GM19455 (cell line): ENCODE measurements around the gene BABAM2.
"Not testable (repeated sequence)": the region's sequence is repeated elsewhere in the genome, so short reads cannot be mapped to it uniquely, and the experiment has no call there.

Source experiments
- ATAC-seq: cut with Tn5 transposase; IDR thresholded peaks from one replicate; pipeline ENCODE4 v1.9.1; 2021; ENCODE audit not compliant: unreplicated experiment

The BABAM2 gene

DNA sequence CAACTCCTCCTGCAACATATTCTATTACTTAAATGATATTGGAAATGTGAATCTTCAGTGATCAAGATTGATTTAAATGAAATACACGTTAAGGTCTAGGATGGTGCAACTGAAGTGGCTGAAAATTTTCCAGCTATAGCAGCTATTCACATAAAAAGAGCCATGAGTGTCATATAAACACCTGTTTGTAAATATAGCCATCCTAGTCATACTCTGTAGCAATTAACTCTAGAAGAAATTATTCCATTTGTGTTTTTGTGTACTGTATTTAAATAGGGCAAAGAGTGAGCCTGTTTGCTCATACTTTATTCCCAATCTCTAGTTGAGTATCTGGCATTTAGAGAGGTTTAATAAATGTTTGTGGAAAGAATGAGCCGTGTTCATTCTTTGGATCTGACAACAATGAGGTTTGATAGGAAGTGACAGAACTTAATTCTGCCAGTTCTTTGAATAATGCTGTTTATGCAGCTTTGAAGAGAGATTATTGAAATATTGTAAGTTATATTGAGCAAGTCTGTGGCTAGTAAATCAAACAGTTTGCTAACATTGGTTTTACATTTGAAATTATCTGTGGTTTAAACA is 49.7 kb downstream of the BABAM2 start:
- no peak for ATAC-seq

DNA sequence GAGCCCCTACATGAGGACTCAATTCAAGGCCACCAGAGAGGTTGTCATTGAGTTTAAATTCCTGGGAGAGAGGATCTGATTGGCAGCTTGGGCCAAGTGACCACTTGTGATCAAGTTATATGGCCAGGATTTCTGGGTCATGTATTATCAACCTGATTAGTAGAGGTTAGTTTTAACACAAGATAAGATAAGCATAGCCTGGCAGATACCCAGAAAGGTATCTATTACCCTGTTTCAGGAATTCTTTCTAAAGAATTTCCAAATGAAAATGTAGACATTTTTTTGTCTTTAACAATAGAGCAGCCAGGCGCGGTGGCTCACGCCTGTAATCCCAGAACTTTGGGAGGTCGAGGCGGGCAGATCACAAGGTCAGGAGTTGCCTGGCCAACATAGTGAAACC is 50.5 kb downstream of the BABAM2 start:
- ATAC-seq: no peak

DNA sequence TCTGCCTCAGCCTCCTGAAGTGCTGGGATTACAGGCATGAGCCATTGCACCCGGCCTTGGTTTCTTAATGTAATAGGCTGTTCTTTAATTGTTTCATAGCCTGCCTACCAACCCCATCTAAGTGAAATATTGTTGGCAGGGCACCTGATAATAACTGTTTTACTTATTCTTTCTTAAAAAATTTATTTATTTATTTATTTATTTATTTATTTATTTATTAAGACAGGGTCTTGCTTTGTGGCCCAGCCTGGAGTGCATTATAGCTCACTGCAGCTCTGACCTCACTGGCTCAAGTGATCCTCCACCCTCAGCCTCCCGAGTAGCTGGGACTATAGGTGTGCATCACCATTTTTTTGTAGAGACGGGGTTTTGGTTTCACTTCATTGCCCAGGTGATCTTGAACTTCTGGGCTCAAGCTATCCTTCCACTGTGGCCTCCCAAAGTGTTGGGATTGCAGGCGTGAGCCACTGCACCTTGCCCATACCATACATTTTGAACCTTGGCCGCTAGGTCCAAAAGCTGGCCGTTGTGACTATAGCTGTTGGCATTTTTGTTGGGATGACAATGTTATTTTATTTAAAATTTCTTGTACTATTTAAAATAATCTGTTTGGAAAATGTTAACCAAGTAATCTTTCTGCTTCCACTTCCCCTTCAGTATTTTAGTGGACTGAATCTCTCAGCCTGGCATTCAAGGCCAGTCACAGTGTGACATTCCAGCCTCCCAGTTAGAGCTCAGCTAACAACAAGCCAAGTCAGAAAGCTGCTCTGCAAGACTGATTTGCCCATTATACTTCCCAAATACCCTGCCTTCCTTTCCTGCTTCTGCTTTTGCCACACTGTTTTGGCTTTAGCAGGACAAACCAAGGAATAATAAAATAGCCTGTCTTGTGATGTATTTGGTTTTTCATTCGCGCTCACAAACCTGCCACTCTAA is 52.4 kb downstream of the BABAM2 start:
- ATAC-seq: no peak

DNA sequence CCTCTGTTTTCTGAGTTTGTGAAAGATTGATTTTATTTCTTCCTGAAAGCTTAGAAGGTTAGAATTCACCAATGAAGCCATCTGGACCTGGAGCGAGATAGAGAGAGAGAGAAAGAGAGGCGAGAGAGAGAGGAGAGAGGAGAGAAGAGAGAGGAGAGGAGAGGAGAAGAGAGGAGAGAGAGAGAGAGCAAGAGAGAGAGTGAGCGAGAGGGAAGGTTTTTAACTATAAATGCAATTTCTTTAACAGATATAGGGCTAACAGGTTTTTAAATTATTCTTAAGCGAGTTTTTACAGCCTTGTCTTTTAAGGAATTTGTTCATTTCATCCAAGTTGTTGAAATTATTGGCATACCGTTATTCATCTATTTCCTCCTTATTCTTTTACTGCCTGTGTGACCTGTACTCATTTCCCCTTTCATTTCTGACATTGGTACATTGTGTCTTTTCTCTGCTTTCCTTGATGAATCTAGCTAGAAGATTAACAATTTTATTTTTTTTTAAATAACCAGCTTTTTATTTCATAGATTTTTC is 56.1 kb downstream of the BABAM2 start:
- no peak for ATAC-seq

DNA sequence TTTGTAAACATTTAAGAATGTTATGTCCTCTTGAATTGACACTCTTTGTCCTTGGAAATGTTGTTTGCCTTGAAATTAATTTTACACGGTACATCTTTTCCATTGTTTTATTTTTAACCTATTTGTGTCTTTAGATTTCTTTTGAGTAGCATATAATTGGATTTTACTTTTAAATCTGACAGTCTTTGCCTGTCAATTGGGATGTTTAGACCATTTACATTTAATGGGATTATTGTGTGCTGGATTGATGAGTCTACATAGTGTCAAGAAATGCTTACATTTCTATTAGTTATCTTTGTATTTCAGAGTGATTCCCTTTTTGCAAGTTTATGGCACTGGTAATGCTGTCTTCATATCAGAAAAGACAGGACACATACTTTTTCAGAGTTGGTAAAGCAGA is 61.5 kb downstream of the BABAM2 start:
- no peak for ATAC-seq

DNA sequence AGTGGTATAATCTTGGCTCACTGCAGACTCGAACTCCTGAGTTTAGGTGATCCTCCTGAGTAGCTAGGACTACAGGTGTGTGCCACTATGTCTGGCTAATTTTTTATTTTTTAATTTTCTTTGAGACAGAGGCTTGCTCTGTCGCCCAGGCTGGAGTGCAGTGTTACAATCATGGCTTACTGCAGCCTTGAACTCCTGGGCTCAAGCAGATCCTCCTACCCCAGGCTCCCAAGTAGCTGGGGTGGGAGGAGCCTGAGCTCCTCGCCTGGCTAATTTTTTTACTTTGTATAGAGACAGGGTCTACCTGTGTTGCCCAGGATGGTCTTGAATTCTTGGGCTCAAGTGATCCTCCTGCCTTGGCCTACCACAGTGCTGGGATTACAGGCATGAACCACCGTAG is 62.5 kb downstream of the BABAM2 start:
- ATAC-seq: no peak

DNA sequence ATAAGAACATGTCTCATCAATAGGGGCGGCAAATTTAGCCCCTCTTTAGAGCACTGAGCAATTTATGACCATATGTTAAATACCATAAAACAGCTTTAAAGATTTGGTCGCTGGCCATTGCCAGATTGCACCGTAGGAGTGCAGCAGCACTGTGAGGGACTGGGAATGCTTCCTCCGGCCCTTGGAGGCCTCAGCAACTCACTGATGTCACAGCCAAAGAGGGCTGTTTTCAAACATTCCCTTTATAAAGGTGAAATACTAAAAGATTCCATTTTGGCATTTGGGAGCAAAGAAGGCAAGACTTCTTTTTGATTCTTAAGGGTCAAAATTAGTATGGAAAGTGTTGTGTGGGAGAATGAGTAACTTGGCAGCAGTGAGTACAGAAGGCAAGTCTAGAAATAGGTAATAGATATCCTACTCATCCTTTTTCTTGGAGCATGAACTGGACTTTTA is 63.7 kb downstream of the BABAM2 start:
- no peak for ATAC-seq

DNA sequence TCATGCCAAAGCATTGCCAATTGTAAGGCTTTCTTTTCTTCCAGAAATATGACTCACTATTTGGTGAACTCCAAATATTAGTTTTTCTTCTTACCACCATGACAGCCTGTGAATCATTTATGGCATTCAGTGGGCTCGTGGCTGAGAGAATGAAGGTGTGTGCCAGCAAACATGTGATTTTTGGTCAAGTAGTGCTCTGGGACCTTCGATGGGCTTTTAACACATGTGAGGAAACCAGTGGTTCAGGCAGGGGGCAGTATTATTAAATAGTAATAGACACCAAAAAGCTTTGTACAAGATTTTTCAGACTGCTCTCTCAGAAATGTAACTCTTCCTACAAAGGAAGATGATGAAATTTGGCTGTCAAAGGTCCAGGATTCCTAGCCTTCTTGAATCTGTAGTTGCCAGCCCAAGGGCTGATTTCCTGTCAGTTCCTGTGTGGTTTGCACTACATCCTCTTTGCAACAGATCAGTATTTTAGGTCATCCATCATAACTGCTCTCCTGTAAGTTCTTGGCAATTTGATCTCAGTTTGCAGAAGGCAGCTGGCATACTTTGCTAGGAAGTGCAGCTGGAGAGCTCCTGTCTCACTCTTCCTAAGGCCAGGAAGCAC is 64.3 kb downstream of the BABAM2 start:
- no peak for ATAC-seq

DNA sequence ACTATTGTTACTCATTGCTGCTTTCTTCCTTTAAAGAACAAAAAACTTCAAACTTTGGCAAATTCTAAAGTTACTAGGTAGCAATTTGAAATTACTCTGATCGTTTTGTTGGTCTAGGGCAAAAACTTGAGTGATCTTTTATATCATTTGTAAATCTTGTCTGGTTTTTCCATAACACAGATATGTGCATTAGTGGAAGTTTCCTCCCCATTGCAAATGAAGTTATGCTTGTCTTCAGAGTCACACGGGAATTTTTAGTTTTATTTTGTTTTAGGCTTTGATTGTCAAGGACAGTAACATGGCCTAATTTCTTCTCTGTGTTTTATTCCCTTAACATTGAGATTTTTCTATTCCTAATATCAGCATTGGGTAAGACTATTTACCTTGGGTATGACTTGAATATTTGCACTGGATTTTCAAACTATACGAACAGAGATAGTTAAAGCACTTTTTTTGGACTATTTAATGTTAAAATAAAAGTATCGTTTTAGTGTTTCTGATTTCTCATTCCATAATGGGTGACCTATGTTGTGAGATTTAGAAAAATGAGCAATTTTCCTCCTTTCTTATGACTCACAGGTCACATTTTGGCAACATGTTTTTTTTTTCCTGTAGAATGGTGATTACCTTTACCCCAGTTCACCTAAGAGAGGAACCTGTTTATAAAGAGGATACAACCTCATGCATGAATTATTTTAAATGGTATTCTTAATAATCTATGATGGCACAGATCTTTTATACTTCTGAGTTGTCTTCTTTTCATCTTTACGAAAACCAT is 65.0 kb downstream of the BABAM2 start:
- ATAC-seq: no peak

DNA sequence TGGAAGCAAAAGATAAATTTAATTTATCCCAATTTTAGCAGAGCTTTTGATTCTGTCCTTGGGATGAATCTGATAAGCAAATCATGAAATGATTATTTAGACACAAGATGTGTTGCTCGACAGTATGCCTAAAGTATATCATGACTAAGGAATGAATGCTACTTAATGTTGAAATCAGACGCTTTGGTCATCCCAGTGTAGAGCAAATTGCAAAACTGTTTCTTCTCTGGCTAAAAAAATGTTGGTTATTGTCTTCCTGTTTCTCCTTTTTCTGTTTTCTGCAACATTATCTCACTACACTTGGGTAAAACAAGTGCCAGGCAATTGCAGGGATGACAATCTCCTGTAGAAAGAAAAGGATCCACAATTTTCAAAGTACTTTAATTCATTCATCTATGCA is 66.4 kb downstream of the BABAM2 start:
- no peak for ATAC-seq

DNA sequence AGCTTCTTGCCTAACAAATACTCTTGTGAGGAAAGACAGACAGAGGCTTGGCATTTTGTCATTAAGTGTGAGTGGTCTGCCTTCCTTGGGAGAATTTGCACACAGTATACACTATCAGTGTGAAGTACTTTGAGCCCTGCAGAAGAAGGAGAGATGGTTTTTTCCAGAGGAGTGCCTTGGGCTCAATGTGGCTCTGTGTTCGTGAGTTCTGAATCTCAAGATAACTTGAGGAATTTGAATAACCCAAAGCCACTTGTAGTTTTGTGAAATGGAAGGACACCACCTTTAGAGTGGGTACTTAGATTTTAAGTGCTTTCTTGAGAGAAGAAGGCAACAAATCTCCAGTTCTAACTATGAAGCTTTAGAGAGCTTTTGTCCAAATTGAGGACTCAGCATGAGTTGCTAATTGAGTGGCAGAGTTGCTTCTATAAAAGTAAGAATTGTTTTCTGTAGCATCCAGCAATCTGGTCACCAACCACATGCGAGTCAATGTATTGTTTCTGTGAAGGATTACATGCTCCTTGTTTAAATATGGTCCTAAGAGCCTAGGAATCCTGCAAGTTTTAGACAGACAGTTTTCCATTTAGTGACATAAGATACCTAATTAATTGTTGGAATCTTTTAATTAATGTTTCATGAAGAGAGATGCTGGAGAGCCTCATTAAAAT is 68.3 kb downstream of the BABAM2 start:
- ATAC-seq: no peak

DNA sequence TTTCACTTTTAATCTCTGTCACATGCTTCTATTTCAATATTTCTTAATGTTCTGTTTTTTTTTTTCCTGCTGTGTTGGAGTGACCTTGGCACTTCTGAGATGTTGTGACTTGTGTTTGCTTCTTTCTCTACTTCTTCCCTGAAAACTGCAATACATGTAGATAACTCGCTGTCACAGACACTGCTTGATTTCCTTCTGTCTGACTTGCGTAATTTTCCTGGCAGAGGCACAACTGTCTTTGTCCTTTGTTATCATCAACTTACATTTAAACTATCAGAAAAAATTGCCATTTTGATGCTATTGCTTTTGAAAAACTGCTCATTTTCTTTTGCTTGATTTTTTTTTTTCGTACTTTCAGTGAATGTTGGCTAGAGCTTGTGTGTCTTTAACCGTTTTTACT is 69.0 kb downstream of the BABAM2 start:
- ATAC-seq: no peak

DNA sequence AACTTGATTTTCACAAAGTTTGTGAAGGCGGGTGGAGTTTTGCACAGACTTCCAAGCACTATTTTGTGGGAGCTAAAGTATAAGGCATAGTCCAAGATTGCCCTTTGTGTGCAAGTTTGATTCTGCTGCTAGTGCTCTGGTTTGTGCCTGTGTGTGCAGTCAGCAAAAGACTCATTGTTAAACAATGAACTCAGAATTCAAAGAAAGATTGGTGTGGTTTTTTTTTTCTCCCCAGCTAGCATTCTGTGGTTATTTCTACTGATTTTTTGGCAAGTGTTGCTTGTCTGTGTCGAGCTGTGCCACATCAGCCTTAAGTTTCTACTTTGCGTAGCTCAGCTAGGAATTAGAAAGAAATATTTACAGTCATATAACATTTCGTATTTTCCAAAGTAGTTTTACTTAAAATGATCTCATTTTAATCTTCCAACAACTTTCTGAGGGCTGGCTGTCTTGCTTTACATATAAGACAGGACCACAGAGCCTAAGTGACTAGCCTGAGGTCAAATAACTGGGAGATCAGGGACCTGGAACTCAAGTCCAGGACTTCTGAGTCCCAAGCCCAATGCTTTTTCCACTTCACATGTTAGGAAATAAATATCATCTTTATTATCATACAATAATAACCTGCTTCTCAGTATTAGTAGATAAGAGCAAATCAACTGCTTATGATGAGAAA is 69.8 kb downstream of the BABAM2 start:
- ATAC-seq: no peak

DNA sequence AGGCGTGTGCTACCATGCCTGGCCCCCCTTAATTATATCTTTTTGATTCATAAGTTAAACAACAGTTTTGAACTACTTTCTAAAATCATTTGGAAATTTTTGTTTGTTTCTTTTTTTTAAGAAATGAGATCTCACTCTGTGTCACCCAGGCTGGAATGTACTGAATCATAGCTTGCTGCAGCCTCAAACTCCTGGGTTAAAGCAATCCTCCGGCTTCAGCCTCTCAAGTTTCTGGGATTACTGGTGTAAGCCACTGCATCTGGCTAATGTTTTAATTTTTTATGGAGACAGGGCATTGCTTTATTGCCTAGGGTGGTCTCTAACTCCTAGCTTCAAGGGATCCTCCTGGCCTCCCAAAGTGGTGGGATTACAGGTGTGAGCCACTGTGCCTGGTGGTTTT is 71.5 kb downstream of the BABAM2 start:
- ATAC-seq: no peak

DNA sequence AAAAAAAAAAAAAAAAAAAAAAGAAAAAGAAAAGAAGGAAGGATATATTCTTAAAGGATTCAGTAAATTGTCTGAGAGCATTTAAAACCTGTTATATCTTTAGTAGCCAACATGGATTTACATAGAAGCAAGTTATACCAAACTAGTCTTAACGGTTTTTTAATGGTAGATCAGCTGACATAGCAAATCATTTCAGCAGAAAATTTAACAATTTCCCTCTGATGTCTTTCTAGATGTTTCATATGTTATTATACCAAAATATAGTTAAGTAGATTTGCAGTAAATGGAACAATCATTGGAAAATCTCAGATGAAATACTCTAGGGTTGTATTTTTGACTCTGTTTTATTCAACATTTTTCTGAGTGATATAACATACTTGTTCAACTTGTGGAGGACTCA is 72.9 kb downstream of the BABAM2 start:
- no peak for ATAC-seq

DNA sequence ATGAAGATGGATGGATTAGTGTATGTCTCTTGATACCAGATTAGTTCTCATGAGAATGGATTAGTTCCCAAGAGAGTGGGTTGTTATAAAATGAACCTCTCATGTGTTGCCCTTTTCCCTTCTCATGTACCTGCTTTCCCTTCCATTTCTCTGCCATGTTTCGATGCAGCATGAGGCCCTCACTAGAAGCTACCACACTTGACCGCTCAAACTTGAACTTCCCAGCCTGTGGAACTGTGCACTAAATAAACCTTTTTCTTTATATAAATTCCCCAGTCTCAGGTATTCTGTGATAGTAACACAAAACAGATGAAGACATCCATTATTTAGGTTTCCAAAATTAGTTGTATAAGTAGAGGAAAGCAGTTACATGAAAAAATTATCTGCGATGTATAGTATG is 73.5 kb downstream of the BABAM2 start:
- ATAC-seq: no peak

DNA sequence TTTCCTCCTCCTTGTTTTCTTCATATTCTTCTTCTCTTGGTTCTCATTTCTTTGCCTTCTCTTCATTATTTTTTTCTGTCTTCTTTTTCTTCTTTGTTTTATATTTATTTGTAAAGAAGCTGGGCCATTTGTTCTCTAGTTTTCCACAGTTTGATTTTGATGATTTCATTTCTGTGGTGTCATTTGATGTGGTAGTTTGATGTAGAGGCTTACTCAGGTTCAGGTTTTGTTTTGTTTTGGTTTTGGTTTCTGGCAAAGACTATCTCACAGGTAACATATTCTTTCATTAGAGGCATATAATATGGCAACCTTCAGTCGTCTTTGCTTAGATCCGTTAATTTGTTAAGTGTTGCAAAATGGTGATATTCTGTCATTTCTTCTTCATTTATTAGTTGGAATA is 75.3 kb downstream of the BABAM2 start:
- ATAC-seq: no peak

DNA sequence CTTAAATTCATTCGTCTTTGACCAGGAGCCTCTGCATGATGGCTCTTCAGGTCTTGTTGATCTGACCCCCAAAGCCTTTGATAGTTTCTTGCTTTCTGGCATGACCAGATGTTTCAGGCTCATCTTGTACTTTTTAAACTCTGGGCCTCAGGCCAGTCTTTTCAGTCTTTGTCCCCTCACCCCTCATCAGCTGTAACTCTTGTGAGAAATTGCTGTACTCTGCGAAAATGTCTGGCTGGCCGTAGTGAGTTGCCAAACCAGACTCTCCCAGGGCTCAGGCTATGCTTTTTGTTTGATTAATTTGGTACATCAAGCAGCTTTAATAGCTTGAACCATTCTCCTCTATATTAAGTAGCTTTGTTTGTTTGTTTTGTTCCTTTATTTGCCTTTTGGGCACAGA is 75.9 kb downstream of the BABAM2 start:
- ATAC-seq: no peak

DNA sequence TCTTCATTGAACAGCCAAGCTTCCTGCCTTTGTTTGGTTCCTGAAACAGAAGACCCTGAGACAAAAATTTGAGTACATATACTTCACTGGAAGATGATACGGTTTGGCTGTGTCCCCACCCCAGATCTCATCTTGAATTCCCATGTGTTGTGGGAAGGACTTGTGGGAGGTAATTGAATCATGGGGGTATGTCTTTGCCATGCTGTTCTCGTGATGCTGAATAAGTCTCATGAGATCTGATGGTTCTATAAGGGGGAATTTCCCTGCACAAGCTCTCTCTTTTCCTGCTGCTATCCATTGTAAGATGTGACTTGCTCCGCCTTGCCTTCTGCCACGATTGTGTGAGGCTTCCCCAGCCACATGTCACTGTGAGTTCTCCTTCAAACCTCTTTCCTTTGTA is 76.5 kb downstream of the BABAM2 start:
- no peak for ATAC-seq

DNA sequence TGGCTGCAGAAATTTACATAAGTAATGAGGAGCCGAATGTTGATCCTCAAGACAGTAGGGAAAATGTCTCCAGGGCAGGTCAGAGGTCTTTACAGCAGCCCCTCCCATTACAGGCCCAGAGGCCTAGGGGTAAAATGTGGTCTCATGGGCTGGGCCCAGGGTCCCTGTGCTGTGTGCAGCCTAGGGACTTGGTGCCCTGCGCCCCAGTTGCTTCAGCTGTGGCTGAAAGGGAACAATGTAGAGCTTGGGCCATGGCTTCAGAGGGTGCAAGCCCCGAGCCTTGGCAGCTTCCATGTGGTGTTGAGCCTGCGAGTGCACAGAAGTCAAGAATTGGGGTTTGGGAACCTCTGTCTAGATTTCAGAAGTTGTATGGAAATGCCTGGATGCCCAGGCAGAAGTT is 77.5 kb downstream of the BABAM2 start:
- not testable (repeated sequence) for ATAC-seq
